Sigmoid colon (tissue), 4 donors: ENCODE data around the gene MORN1.

Experiments
- CTCF ChIP-seq, 4 experiments: fragments of 450-650 bp in 3 of 4; fragments of 200-600 bp in 1 of 4; IDR thresholded peaks; one replicate each; pipeline ENCODE4 v1.5.1; 2016 to 2019; ENCODE audit warnings: antibody characterized with exemption in 4 of 4, mild to moderate bottlenecking in 3 of 4, moderate library complexity in 2 of 4
- POLR2AphosphoS5 ChIP-seq, 4 donors: sonication (generic); formaldehyde crosslinking; IDR thresholded peaks; one replicate each; pipeline ENCODE4 v1.6.1; 2017; ENCODE audit warnings: antibody characterized with exemption in 4 of 4

- TF ChIP-seq CTCF (IDR thresholded peaks at IDR 0.05): no peak
- no peak for TF ChIP-seq POLR2AphosphoS5 (IDR thresholded peaks at IDR 0.05)
Observed at GRCh38 chr1:2400950-2401649, 9.7 kb upstream of the MORN1 start.
